Body of pancreas (tissue), 4 donors: ENCODE results near the gene SETD5. TPM values are rescaled to one million over a fixed set of nuclear protein-coding genes. Genes with fewer than 3 reads are reported as not detected.

Source experiments
- ATAC-seq: fragments of 150-250 bp; one replicate; pipeline ENCODE4 v1.9.1; 2016
- DNase-seq, 4 donors: peaks; one replicate each; pipeline ENCODE4 v3.0.0-alpha.2; 2019
- H3K27ac ChIP-seq, 4 donors: fragments of 200-600 bp; sonication (generic); 1 replicate in 3 of 4; 2 replicates in 1 of 4; pipeline versions ENCODE4 v1.5.1 to v1.6.1; 2016 to 2019; ENCODE audit warnings: mild to moderate bottlenecking in 1 of 4, mixed read lengths in 1 of 4, moderate library complexity in 1 of 4
- H3K27me3 ChIP-seq, 2 donors: fragments of 200-600 bp; sonication (generic); one replicate each; pipeline ENCODE4 v1.6.0; 2016; ENCODE audit warnings: mild to moderate bottlenecking in 1 of 2
- H3K36me3 ChIP-seq, 2 donors: fragments of 200-600 bp; sonication (generic); replicated peaks in 1 of 2; 2 replicates each; pipeline ENCODE4 v1.5.1; 2016; ENCODE audit warnings: low read depth in 2 of 2; ENCODE audit not compliant: insufficient read depth in 1 of 2
- H3K4me1 ChIP-seq: fragments of 200-600 bp; sonication (generic); one replicate; pipeline ENCODE4 v1.6.0; 2016
- H3K4me3 ChIP-seq, 2 donors: fragments of 200-600 bp; sonication (generic); 1 replicate in 1 of 2; 2 replicates in 1 of 2; pipeline ENCODE4 v1.5.1; 2016 to 2019
- H3K9me3 ChIP-seq, 3 donors: fragments of 200-600 bp; sonication (generic); 1 replicate in 2 of 3; 2 replicates in 1 of 3; pipeline ENCODE4 v1.5.1; 2016
- POLR2A ChIP-seq, 3 donors: fragments of 450-650 bp; IDR thresholded peaks; one replicate each; pipeline ENCODE4 v1.6.1; 2016; ENCODE audit warnings: antibody characterized with exemption in 3 of 3, mild to moderate bottlenecking in 2 of 3
- WGBS, 2 donors: methylation state at CpG; one replicate each; pipeline ENCODE4 v1.1.5; 2017; 5-methylcytosine and 5-hydroxymethylcytosine counted together
- intact Hi-C: fragments of 100-400 bp; cut with DNase I; formaldehyde crosslinking; loops from one replicate; pipeline ENCODE4 v1.15.1; 2023
- total RNA-seq, 2 donors: library from RNA; depleted of rRNA; stranded (reverse); fragments of >200 nt; gene quantifications; one replicate each; pipeline ENCODE4 v1.1.0, GENCODE V29; 2016
- TF ChIP-seq, protein P1 (sequence below), 7 experiments: fragments of 450-650 bp in 4 of 7; fragments of 200-600 bp in 3 of 7; sonication (generic) in 3 of 7; IDR thresholded peaks; one replicate each; pipeline ENCODE4 v1.5.1; 2016 to 2019; ENCODE audit warnings: antibody characterized with exemption in 7 of 7

The SETD5 gene
- total RNA-seq, 2 donors from 2014 or later = 64.3 to 102 TPM

DNA sequence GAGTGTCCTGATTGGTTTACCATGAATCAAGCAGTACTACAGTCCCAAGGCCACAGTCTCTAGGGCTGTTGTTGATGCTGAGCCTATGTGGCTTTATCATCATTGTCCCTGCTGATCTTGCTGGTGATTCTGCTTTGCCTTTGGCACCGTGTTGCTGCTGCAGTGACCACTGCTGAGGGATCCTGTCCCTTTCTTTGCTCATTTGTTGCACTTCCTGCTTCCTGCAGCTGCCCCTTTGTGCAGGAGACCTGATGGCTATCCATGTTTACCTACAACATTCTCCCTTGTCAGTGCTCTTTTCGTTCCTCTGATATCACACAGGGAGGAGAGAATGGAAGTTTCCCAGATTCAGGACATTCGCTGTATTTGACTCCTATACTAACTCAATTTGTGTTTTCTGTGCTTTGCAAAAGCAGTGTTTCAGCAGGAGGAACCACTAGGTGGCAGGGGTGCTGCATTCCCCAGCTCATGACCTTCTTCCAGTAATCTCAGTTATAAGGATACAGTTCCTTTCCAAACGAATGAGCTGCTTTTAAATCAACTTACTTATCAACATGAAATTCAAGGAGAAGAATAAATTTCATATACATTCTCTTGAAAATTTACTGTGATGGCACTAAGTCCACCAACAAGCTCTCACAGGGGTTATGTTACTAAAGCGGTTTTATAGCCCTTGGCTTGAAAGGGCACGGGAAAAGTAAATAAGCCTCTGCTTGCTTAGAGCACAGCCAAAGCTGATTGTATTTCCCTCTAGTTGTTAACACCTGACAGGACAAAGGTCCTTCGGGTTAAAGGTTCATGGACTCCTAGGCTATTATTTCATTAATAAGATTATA is 44.3 kb upstream of the SETD5 start:
- ATAC-seq = peak; percentile 88
- intact Hi-C loops = no loop called here
- H3K4me3 ChIP-seq = no peak overlapping the region
- H3K27me3 ChIP-seq = no peaks in the 10 kb centered on the region
- H3K4me1 ChIP-seq = peaks cover 25% of the 10 kb centered on the region
- WGBS, 2 donors = 3 to 6% methylated on average over 7 of the region's 7 CpGs
- H3K36me3 ChIP-seq = no peaks in the 10 kb centered on the region
- TF ChIP-seq, protein P1, sequence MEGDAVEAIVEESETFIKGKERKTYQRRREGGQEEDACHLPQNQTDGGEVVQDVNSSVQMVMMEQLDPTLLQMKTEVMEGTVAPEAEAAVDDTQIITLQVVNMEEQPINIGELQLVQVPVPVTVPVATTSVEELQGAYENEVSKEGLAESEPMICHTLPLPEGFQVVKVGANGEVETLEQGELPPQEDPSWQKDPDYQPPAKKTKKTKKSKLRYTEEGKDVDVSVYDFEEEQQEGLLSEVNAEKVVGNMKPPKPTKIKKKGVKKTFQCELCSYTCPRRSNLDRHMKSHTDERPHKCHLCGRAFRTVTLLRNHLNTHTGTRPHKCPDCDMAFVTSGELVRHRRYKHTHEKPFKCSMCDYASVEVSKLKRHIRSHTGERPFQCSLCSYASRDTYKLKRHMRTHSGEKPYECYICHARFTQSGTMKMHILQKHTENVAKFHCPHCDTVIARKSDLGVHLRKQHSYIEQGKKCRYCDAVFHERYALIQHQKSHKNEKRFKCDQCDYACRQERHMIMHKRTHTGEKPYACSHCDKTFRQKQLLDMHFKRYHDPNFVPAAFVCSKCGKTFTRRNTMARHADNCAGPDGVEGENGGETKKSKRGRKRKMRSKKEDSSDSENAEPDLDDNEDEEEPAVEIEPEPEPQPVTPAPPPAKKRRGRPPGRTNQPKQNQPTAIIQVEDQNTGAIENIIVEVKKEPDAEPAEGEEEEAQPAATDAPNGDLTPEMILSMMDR (IDR thresholded peaks at IDR 0.05) = peak; percentile 79 to 92 (median 88)
- no peak for TF ChIP-seq POLR2A (IDR thresholded peaks at IDR 0.05)
- H3K9me3 ChIP-seq = no peaks in the 10 kb centered on the region
- H3K27ac ChIP-seq = peak overlapping the region in 3 of 4 donors; percentile 51 to 69 (median 58)
- peak; percentile 69 to 80 (median 74) for DNase-seq

DNA sequence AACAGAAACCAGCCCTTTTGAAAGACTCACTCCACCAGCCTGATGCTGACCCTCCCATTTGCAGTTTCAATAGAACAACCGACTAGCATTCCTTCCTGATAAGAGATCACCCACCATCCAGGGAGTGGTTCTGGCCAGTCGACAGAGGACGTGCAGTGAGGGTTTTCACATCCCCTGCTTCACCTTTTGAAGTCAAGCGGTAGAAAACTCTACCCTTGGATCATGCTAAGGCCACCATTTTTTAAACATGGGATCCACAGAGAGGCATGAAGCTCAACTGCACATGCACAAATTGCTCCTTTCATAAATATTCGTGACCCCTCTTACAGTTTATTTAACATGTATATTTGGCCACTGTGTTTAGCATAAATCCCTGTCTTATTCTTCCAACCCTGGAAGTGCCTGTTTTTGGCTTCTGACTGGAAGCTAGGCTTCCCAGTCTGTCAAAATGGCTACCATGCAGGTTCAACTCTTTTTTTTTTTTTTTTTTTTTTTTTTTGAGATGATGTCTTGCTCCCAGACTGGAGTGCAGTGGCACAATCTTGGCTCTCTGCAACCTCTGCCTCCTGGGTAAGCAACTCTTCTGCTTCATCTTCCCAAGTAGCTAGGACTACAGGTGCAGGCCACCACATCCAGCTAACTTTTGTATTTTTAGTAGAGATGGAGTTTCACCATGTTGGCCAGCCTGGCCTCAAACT is 35.6 kb upstream of the SETD5 start:
- no peak for DNase-seq
- Histone ChIP-seq H3K27ac (peak overlapping the region in 1 of 4 donors; percentile 92), H3K27me3 (no peaks in the 10 kb centered on the region), H3K4me3 (no peak overlapping the region), H3K36me3 (peaks cover 0 to under 1% of the 10 kb centered on the region in 2 donors), H3K4me1 (peaks cover 13% of the 10 kb centered on the region), H3K9me3 (no peaks in the 10 kb centered on the region)
- intact Hi-C loops = no loop called here
- no peak for ATAC-seq
- whole genome bisulfite sequencing, 2 donors = 63 to 85% methylated on average over 5 of the region's 5 CpGs
- TF ChIP-seq POLR2A (IDR thresholded peaks at IDR 0.05) = no peak
- TF ChIP-seq, protein P1 (IDR thresholded peaks at IDR 0.05) = no peak

DNA sequence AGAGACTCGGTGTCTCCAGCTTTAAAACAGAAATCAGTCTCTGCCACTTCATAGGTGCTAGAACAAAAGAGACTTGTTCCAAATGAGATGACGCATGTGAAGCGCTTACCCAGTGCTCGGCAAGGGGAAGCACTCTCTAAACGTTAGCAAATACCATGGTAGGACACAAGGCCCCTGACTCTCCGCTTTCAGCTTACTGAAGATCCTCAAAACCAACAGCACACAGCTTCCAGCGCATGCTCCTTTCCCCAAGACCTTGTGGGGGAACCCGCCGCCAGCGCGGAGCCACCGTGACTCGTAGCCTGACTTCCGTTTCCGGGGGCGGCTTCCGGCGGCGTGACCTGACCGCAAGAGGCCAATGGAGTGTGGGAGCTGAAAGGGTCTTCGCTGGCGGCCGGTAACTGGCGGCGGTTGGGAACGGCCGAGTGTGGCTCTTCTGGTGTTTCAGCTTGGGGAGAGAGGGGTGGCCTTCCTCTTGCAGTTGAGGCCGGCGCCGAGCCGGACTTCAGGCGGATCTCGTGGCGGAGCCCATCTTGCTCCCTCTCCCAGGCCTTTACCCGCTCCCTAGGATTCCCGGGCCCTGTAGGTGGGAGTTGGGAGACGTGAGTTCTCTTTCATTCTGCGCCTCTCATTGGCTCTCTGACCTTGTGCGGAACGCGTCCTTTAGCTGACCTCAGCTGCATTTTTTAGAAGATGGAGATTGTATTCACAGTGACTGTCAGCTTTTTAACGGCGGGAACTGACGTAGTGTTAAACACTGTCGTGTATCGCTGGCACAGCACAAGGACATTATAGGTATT is 34.5 kb upstream of the SETD5 start, which contains the start of gene THUMPD3:
Gene THUMPD3, plus strand, starts transcription at position 324 of the 800 bp plus-strand sequence. CDS start 2,015 bp downstream, outside the sequence.
- Histone ChIP-seq H3K9me3 (no peaks in the 10 kb centered on the region), H3K27me3 (no peaks in the 10 kb centered on the region), H3K4me3 (peak within 1 kb of the TSS; percentile 41 to 47), H3K27ac (peak within 1 kb of the TSS; percentile 65 to 92 (median 82)), H3K36me3 (peaks cover 0 to 6% of the 10 kb centered on the region in 2 donors), H3K4me1 (peaks cover 13% of the 10 kb centered on the region)
- intact Hi-C loops = no loop called here
- peak; percentile 62 to 90 (median 88) for TF ChIP-seq POLR2A (IDR thresholded peaks at IDR 0.05)
- TF ChIP-seq, protein P1 (IDR thresholded peaks at IDR 0.05) = peak in 1 of 7 experiments; percentile 19
- ATAC-seq (peak; percentile 98), DNase-seq (peak; percentile 84 to 92 (median 86))
- 0 to 1% methylated on average over 20 to 45 of the region's 46 CpGs for WGBS, 2 donors

DNA sequence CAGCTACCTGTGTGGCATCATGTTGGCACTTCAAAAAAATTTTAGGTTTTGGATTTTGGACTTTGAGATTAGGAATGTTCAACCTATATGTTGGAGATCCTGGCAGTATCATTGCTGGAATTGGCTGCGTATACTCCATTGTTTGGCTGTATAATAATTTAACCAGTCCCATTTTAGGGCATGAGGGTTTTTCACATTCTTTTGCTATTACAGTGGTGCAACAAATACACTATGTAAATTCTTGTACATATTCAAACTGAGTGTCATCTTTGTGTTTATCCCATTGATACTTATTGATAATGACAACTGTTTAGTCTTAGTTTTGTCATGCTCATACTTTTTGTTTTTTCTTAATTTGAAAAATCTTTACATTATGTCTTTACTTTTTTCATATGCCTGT is 27.9 kb upstream of the SETD5 start:
- DNase-seq (no peak), ATAC-seq (no peak)
- Histone ChIP-seq H3K27ac (no peak overlapping the region), H3K36me3 (peaks cover 0 to 35% of the 10 kb centered on the region in 2 donors), H3K4me1 (no peaks in the 10 kb centered on the region), H3K27me3 (no peaks in the 10 kb centered on the region), H3K4me3 (no peak overlapping the region), H3K9me3 (no peaks in the 10 kb centered on the region)
- WGBS, 2 donors = 89% methylated on average over 1 of the region's 1 CpG
- intact Hi-C loops = no loop called here
- no peak for TF ChIP-seq POLR2A (IDR thresholded peaks at IDR 0.05)
- TF ChIP-seq, protein P1 (IDR thresholded peaks at IDR 0.05) = no peak
